Activated naive CD8-positive, alpha-beta T cell (primary cell): ENCODE results near the gene MRLN.
"Not testable (repeated sequence)": the region's sequence is repeated elsewhere in the genome, so short reads cannot be mapped to it uniquely, and the experiment has no call there.

Experiments used
- H3K27ac Mint-ChIP-seq: one replicate; pipeline ENCODE4 v1.8.0; 2021; ENCODE audit warnings: mixed read lengths
- H3K27me3 Mint-ChIP-seq: one replicate; pipeline ENCODE4 v1.8.0; 2021; ENCODE audit warnings: mixed read lengths
- H3K36me3 Mint-ChIP-seq: one replicate; pipeline ENCODE4 v1.8.0; 2021; ENCODE audit warnings: mixed read lengths
- H3K4me1 Mint-ChIP-seq: one replicate; pipeline ENCODE4 v1.8.0; 2021; ENCODE audit warnings: low read depth, mixed read lengths
- H3K4me3 Mint-ChIP-seq: one replicate; pipeline ENCODE4 v1.8.0; 2021; ENCODE audit warnings: mild to moderate bottlenecking, mixed read lengths
- H3K9me3 Mint-ChIP-seq: one replicate; pipeline ENCODE4 v1.8.0; 2021; ENCODE audit warnings: low read depth, mixed read lengths

Gene MRLN

DNA sequence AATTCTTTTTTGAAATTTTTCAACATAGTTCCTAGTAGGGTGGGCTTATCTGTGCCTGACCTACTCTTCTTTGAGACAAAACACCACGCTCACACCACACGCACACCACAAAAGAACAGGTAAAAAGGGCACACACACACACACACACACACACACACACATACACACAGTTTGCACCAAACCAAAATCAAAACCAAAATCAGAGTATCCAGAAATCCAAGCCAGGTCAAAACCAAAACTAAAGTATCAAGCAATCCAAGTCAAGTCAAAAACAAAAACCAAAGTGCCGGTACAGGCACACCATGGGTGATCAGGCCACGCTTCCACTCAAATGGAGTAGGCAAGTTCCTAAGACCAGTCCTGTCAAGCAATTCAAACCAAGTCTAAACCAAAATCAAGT is 20.4 kb downstream of the MRLN start:
- H3K4me1 Mint-ChIP-seq, H3K27me3 Mint-ChIP-seq, H3K4me3 Mint-ChIP-seq, H3K27ac Mint-ChIP-seq, H3K36me3 Mint-ChIP-seq, H3K9me3 Mint-ChIP-seq: not testable (repeated sequence)

DNA sequence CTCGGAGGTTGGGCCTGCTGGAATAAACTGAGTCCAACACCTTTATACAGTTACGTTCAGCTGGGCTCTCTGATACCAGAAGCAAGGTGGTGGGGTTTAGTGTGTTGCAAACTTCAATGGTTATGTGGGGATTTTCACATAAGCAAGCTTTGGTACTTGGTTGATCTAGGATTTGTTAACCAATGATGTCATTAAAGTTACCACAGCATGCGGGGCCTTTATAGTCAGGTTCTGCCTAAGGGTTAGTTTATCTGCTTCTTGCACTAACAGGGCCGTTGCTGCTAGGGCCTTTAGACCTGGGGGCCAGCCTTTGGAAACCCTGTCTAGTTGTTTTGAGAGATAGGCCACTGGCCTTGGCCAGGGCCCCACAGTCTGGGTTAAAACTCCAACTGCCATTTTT is 24.1 kb downstream of the MRLN start:
- H3K4me1 Mint-ChIP-seq, H3K36me3 Mint-ChIP-seq, H3K9me3 Mint-ChIP-seq, H3K4me3 Mint-ChIP-seq, H3K27ac Mint-ChIP-seq, H3K27me3 Mint-ChIP-seq: not testable (repeated sequence)

GRCh38 chr10:59724098-59724938 is 28.9 kb downstream of the MRLN start:
- no peaks in the 10 kb centered on the region for H3K36me3 Mint-ChIP-seq

GRCh38 chr10:59720377-59720776 is 32.9 kb downstream of the MRLN start:
- Mint-ChIP-seq H3K4me1 (no peaks in the 10 kb centered on the region), H3K36me3 (no peaks in the 10 kb centered on the region), H3K4me3 (no peak overlapping the region), H3K9me3 (peaks cover 4% of the 10 kb centered on the region), H3K27ac (no peak overlapping the region), H3K27me3 (peaks cover 1% of the 10 kb centered on the region)

More at GRCh38 chr10:59724098-59724938, 28.9 kb downstream of the MRLN start:
- no peaks in the 10 kb centered on the region for H3K4me1 Mint-ChIP-seq
- H3K27me3 Mint-ChIP-seq = peaks cover 1% of the 10 kb centered on the region
- H3K27ac Mint-ChIP-seq = no peak overlapping the region
- peaks cover 4% of the 10 kb centered on the region for H3K9me3 Mint-ChIP-seq
- no peak overlapping the region for H3K4me3 Mint-ChIP-seq

DNA sequence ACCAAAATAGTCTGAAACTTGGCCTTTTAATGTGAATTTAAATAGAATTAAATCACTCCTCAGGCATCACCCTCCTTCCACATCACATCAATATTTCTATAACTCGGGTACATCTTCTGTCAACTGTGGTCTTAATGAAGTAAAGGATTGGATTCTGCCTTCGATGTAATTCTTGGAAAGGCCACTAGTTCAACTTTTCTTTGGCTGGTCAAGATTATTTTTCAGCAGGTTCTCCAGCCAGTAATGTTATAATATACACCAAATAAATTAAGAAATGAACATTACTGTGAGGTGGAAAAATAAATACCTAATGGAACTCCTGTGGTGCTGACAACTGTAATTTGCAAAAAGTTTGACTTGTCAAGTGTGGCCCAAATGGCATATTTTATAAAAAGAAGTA is 33.9 kb downstream of the MRLN start:
- Mint-ChIP-seq H3K9me3 (peaks cover 4% of the 10 kb centered on the region), H3K27me3 (peaks cover 4% of the 10 kb centered on the region), H3K4me3 (no peak overlapping the region), H3K4me1 (no peaks in the 10 kb centered on the region), H3K27ac (no peak overlapping the region), H3K36me3 (no peaks in the 10 kb centered on the region)

- Mint-ChIP-seq H3K4me1 (no peaks in the 10 kb centered on the region), H3K27ac (no peak overlapping the region), H3K4me3 (no peak overlapping the region), H3K27me3 (peaks cover 7% of the 10 kb centered on the region), H3K36me3 (no peaks in the 10 kb centered on the region), H3K9me3 (peaks cover 4% of the 10 kb centered on the region)
These were observed 35.0 kb downstream of the MRLN start for GRCh38 chr10:59718257-59718656.

DNA sequence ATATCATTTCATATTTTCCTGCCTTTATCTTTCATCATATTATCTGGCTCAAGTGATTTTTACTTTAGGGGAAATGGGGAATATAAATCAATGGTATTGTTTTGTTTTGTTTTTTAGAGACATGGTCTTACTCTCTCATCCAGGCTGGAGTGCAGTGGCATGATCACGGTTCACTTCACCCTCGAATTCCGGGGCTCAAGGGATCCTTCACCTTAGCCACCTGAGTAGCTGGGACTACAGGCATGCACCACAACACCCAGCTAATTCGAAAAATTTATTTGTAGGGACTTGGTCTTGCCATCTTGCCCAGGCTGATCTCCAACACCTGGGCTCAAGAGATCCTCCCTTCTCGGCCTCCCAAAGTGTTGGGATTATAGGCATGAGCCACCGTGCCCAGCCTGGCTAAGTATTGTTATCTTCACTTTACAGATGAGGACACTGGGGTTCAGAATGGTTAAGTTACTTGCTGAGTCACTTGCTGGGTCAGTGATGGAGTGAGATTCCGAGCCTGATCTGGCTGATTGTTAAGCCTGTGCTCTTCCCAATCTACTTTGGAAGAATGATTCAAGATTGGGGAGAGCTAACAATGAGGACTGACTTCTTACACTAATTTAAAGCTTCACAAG is 39.9 kb downstream of the MRLN start:
- no peaks in the 10 kb centered on the region for H3K9me3 Mint-ChIP-seq
- no peak overlapping the region for H3K4me3 Mint-ChIP-seq
- H3K4me1 Mint-ChIP-seq = no peaks in the 10 kb centered on the region
- no peaks in the 10 kb centered on the region for H3K36me3 Mint-ChIP-seq
- no peak overlapping the region for H3K27ac Mint-ChIP-seq
- H3K27me3 Mint-ChIP-seq = peaks cover 28% of the 10 kb centered on the region

DNA sequence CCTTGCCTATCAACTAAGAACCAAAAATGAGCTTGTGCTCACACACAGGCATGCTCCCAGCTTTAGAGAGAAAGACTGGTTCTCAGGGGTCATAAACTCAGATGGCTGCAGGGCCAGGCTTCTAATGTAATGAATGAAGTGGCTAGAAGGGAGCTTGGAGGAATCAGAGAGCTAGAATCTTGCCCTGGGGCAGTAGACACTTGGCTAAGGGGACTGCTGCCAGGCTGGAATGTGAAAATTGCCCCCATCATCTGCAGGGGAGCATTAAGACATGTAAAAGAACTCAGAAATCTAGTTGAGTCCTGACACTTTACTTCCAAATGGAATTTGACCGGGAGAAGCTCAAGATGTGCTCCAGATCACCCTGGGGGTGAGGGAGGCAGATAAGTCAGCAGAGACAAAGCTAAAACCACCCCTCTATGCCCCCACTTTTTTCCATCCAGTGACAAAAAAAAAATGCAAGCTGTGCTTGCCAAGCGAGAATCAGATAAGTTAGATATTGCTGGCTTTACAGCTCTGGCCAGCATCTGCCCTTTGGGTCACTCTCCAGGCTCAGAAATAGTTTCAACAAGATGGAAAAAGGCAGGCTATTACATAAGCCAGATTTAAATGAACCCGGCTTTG is 41.3 kb downstream of the MRLN start:
- Mint-ChIP-seq H3K27ac (no peak overlapping the region), H3K27me3 (peaks cover 33% of the 10 kb centered on the region), H3K36me3 (no peaks in the 10 kb centered on the region), H3K4me3 (no peak overlapping the region), H3K9me3 (no peaks in the 10 kb centered on the region), H3K4me1 (no peaks in the 10 kb centered on the region)

DNA sequence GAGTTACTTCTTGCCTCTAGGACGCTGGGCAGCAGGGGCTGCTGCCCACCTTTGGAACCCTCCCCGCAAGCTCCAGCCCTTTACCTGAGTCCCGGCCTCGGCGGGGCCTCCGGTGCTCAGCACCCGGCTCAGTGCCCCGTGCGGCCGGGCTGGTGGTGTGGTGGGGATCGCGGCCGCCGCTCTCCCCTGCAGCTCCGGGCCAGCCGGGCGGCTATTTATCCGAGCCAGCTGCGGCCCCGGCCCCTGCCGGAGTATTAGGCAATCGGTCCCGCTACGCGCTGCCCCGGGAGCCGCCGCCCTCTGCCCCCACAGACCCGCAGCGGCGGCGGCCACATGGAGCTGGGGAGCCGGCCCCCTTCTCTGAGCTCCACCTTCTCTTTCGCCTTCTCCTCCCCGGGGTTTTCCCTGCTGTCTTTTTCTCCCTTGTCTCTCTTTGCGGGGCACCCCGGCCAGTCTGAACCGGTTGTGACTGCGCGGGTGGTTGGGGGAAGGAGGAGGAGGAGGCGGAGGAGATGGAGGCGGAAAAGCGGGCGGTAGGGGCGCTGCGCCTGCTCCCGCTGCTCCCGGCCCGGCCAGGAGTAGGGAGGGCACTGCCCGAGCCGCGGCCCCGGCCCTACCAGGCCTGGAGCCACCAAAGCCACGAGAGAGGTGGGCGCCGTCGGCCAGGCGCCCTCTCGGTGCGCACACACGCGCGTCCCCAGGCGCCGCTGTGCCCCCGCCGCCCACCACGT is 43.7 kb downstream of the MRLN start, which contains the start of gene SLC16A9:
Gene SLC16A9 (minus strand): TSS at position 456 of the 731 bp plus-strand sequence. CDS start 25,559 bp downstream, outside the sequence.
- Mint-ChIP-seq H3K36me3 (no peaks in the 10 kb centered on the region), H3K27ac (no peak within 1 kb of the TSS), H3K9me3 (no peaks in the 10 kb centered on the region), H3K4me3 (peak within 1 kb of the TSS; percentile 58), H3K27me3 (peaks cover 44% of the 10 kb centered on the region), H3K4me1 (no peaks in the 10 kb centered on the region)

DNA sequence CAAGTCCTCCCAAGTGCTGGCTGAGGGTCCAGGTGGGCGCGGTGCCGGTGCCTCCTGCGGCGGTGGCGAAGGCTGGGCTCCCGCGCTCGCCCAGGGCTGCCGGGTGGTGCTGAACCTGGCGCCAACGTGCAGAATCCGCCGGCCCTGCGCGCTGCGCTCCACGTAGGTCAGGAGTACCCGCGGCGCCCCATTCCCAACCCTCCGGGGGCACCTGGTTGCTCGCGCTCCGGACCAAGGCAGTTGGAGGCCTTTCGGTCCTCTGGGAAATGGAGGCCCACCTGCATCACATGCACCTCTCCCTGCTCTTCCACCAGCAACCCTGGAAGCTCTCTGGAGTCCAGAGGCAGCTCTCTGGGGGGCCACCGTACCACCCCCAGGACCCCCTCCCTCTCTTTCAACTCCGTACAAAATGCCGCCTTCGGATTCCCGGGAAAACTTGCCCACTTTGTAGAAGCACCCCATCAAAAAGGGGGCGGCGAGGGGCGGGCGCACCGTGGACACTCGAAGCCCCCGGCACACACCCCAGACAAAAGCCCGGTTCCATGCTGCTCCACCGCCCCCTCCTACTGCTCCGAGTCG is 44.4 kb downstream of the MRLN start:
- Mint-ChIP-seq H3K27me3 (peaks cover 44% of the 10 kb centered on the region), H3K36me3 (no peaks in the 10 kb centered on the region), H3K9me3 (no peaks in the 10 kb centered on the region), H3K27ac (no peak overlapping the region), H3K4me3 (peak overlapping the region; percentile 46), H3K4me1 (no peaks in the 10 kb centered on the region)

DNA sequence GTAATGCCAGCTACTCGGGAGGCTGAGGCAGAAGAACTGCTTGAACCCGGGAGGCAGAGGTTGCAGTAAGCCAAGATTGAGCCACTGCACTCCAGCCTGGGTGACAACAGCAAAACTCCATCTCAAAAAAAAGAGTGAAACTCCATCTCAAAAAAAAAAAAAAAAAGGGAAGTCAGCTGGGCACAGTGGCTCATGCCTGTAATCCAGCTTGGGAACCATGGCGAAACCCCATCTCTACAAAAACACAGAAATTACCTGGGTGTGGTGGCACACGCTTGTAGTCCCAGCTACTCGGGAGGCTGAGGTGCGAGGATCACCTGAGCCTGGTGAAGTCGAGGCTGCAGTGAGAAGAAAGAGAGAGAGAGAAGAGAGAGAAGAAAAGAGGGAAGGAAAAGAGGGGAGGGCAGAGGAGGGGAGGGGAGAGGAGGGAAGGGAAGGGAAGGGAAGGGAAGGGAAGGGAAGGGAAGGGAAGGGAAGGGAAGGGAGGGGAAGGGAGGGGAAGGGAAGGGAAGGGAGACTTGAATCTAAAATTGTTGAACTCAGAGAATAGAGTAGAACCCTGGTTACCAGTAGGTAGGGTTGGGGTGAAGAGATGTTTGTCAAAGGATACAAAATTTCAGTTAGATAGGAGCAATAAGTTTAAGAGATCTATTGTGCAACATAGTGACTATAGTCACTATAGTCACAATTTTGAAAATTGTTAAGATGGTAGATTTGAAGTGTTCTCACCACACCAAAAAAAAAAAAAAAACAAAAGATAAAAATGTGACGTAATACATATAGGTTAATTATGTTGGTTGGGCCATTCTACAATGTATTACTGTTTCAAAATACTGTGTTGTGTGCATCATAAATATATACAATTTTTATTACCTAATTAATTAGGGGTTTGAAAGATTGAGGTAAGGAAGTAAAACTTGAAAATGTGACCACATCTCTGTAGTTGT is 46.1 kb downstream of the MRLN start:
- H3K36me3 Mint-ChIP-seq = no peaks in the 10 kb centered on the region

GRCh38 chr10:59705931-59706330 is 47.3 kb downstream of the MRLN start:
- peaks cover 41% of the 10 kb centered on the region for H3K27me3 Mint-ChIP-seq
- H3K27ac Mint-ChIP-seq = no peak overlapping the region

More for the DNA sequence above, 46.1 kb downstream of the MRLN start:
- Mint-ChIP-seq H3K27ac (no peak overlapping the region), H3K27me3 (peaks cover 41% of the 10 kb centered on the region), H3K4me3 (no peak overlapping the region), H3K9me3 (no peaks in the 10 kb centered on the region), H3K4me1 (no peaks in the 10 kb centered on the region)

GRCh38 chr10:59704630-59705029 is 48.6 kb downstream of the MRLN start:
- Mint-ChIP-seq H3K27me3 (peaks cover 40% of the 10 kb centered on the region), H3K36me3 (no peaks in the 10 kb centered on the region), H3K4me3 (no peak overlapping the region), H3K4me1 (no peaks in the 10 kb centered on the region), H3K27ac (no peak overlapping the region), H3K9me3 (no peaks in the 10 kb centered on the region)

More at GRCh38 chr10:59705931-59706330, 47.3 kb downstream of the MRLN start:
- Mint-ChIP-seq H3K4me1 (no peaks in the 10 kb centered on the region), H3K9me3 (no peaks in the 10 kb centered on the region), H3K36me3 (no peaks in the 10 kb centered on the region), H3K4me3 (no peak overlapping the region)

DNA sequence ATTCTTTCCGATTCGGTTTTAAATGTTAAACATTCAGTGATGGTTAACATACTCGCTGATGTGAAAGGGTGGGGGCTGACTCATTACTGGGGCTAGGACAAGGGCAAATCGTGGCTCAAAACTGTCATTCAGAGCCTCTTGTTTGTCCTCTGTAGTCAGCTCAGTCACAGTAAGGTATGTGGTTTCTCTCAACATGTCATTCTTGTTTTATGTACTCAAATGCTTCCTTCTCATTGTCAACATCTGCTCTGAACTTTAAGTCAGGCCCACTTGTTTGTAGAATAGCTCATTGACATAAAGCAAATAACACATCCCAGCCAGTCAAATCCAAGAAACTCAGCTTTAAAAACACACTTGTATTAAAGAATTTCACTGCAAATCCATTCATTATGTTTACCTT is 50.9 kb downstream of the MRLN start:
- H3K27ac Mint-ChIP-seq = no peak overlapping the region
- H3K27me3 Mint-ChIP-seq = peaks cover 36% of the 10 kb centered on the region
- no peaks in the 10 kb centered on the region for H3K9me3 Mint-ChIP-seq
- no peaks in the 10 kb centered on the region for H3K36me3 Mint-ChIP-seq
- no peaks in the 10 kb centered on the region for H3K4me1 Mint-ChIP-seq
- no peak overlapping the region for H3K4me3 Mint-ChIP-seq
